K562 treated with DMSO at 1 percent for 4 hours (cell line): Measurements from ENCODE around the gene IL1RL1. TPM values are rescaled to one million over a fixed set of nuclear protein-coding genes. Genes with fewer than 3 reads are reported as not detected.

Experiments used
- total RNA-seq: library from RNA; unstranded; fragments of 300-600 nt; gene quantifications from 2 replicates; pipeline ENCODE4 v1.2.3, GENCODE V29; 2022; ENCODE audit not compliant: insufficient read depth

IL1RL1 gene
- total RNA-seq: 0.33 and 1.8 TPM in 2 replicates

GRCh38 chr2:102310964-102311640 lies at the start of gene IL1RL1:
Gene IL1RL1 (plus strand): TSS chr2:102311563. CDS start chr2:102338265, 26,702 bp downstream.

DNA sequence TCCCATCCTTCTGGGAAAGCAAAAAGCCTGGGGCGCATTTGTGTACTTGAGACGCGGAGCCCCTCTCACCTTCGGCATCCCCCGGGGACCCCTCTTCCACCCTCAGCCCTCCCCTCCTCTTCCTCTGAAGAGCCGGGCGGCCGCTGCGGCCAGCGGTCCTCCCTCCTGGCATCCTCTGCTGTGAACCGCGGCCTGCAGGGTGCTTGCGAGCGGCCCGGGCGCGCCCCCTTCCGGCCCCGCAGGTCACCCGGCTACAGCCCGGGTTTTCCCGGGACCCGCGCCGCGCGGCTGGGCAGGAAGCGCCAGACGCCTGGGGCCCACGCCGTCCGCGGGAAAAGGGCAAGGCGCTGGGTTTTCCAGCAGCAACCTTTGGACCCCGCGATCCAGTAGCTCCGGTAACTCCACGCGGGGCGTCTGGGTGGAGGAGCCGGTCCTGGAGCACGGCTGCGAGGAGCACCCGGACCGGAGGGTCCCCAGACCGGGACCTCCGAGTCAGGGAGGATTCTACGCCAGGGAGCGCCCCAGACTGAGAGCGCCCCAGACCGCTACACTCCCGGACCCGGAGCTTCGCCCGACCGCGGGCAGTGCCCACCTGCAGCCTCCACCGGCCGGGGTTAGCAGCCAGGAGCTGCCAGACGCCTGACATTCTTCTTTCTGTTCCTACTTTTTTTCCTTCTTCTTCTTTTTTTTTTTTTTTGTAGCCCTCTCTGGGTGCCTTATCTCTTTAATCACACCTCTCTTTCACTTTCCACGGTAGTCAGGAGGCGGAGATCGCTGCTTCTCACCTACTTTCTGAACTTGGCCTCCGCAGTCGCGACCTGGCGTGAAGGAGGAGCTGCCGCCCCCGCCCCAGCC lies 44.4 kb downstream of the IL1RL1 start, which contains the start of gene IL18R1:
TSS of gene IL18R1 (plus strand) at position 271 of the 855 bp plus-strand sequence. CDS start 6,865 bp downstream, outside the sequence.

Other genes with a start within 250 kb of the IL1RL1 start
- gene IL1R1, start 168.8 kb upstream of the IL1RL1 start, total RNA-seq: 4.3 and 5.3 TPM in 2 replicates
- gene IL1RL2, start 124.5 kb upstream of the IL1RL1 start, total RNA-seq: not detected in 2 replicates
- gene IL18R1, start 44.2 kb downstream of the IL1RL1 start, total RNA-seq: 3.9 and 4.1 TPM in 2 replicates
- gene IL18RAP, start 111.6 kb downstream of the IL1RL1 start, total RNA-seq: 8.3 and 13.8 TPM in 2 replicates
- not detected in 2 replicates for gene SLC9A4, start 161.7 kb downstream of the IL1RL1 start, total RNA-seq